ENCODE measurements around the gene KCNIP4.

DNA sequence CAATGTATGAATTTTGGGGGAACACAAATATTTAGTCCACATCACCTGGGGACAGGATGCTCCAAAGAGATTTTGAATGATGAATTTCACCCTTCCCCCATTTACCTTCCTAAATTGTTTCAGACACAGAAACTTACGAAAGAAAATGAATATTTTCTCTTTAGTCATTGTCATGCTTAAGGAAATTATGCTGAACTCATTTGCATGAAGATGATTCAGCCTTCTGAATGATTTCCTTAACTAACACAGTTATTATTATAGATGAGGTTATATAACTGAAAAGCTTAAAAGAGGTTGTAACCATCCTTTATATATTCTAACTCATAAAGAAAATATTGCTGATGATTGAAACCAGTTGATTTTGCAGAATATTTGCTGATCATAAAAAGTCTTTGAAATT, 61.1 kb downstream of the KCNIP4 start:
- TF ChIP-seq, protein P1, sequence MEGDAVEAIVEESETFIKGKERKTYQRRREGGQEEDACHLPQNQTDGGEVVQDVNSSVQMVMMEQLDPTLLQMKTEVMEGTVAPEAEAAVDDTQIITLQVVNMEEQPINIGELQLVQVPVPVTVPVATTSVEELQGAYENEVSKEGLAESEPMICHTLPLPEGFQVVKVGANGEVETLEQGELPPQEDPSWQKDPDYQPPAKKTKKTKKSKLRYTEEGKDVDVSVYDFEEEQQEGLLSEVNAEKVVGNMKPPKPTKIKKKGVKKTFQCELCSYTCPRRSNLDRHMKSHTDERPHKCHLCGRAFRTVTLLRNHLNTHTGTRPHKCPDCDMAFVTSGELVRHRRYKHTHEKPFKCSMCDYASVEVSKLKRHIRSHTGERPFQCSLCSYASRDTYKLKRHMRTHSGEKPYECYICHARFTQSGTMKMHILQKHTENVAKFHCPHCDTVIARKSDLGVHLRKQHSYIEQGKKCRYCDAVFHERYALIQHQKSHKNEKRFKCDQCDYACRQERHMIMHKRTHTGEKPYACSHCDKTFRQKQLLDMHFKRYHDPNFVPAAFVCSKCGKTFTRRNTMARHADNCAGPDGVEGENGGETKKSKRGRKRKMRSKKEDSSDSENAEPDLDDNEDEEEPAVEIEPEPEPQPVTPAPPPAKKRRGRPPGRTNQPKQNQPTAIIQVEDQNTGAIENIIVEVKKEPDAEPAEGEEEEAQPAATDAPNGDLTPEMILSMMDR (IDR thresholded peaks at IDR 0.05), result no peak
- TF ChIP-seq EZH2 (IDR thresholded peaks at IDR 0.05; ENCODE audit: borderline replicate concordance, insufficient read depth, low read depth, low read length, poor library complexity, severe bottlenecking), result no peak
